ENCODE measurements around the gene NR3C2. TPM values are rescaled to one million over a fixed set of nuclear protein-coding genes. Genes with fewer than 3 reads are reported as not detected.

NR3C2 gene
- polyA plus RNA-seq, 3 donors, result 0.09 to 0.27 (median 0.20) TPM

DNA sequence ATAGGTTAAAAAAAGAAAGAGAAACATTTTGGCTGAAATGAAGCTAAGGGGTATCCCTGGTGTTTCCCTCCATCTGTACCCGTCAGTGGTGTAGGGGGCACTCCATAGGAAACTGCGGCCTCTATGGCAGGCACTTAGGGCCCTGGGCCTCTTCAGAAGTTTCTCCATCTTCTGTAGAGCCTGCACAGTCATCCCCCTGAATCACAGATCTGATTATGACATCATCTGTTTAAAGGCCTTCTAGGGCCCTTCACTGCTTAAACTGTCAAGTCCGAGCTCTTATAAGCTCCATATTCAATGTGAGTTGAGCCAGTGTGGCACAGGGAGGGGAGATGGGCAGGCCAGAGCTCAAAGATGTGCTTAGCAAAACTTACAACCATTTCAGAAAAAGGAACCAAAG, 241.3 kb downstream of the NR3C2 start:
- no peak overlapping the region for H2AFZ ChIP-seq (ENCODE audit: insufficient read depth, low read depth, low read length, poor library complexity, severe bottlenecking)
- no peaks in the 10 kb centered on the region for H3K79me2 ChIP-seq (ENCODE audit: insufficient read depth, low read length)
- peaks cover 0 to 2% of the 10 kb centered on the region in 2 donors for H3K27me3 ChIP-seq (ENCODE audit: control insufficient read depth in 2 of 2, insufficient read depth in 2 of 2, low read length in 2 of 2)
- no peaks in the 10 kb centered on the region for H4K20me1 ChIP-seq (ENCODE audit: insufficient read depth, low read length)
- Mint-ChIP-seq H3K36me3 (no peaks in the 10 kb centered on the region), H3K27me3 (ENCODE audit: low read depth in 3 of 3) (peaks cover 0 to 11% (median 2%) of the 10 kb centered on the region in 3 donors), H3K27ac (no peak overlapping the region), H3K4me3 (no peak overlapping the region), H3K4me1 (no peaks in the 10 kb centered on the region), H3K9me3 (peaks cover 0 to 1% (median 0%) of the 10 kb centered on the region in 7 donors)
- intact Hi-C loops (cut with micrococcal nuclease), result no loop called here
- no peak overlapping the region for H3K27ac ChIP-seq (ENCODE audit: low read depth in 1 of 2, low read length in 2 of 2)
- TF ChIP-seq, protein P1, sequence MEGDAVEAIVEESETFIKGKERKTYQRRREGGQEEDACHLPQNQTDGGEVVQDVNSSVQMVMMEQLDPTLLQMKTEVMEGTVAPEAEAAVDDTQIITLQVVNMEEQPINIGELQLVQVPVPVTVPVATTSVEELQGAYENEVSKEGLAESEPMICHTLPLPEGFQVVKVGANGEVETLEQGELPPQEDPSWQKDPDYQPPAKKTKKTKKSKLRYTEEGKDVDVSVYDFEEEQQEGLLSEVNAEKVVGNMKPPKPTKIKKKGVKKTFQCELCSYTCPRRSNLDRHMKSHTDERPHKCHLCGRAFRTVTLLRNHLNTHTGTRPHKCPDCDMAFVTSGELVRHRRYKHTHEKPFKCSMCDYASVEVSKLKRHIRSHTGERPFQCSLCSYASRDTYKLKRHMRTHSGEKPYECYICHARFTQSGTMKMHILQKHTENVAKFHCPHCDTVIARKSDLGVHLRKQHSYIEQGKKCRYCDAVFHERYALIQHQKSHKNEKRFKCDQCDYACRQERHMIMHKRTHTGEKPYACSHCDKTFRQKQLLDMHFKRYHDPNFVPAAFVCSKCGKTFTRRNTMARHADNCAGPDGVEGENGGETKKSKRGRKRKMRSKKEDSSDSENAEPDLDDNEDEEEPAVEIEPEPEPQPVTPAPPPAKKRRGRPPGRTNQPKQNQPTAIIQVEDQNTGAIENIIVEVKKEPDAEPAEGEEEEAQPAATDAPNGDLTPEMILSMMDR (IDR thresholded peaks at IDR 0.05), result no peak
- no peaks in the 10 kb centered on the region for H3K36me3 ChIP-seq (replicated peaks in 1 of 2; ENCODE audit: control insufficient read depth in 1 of 2, insufficient read depth in 2 of 2, low read length in 2 of 2)
- no peak overlapping the region for H3K4me2 ChIP-seq (replicated peaks; ENCODE audit: extremely low read depth, low read length, poor library complexity, severe bottlenecking)
- H3K4me3 ChIP-seq (replicated peaks in 1 of 3; ENCODE audit: low read depth in 2 of 3, low read length in 3 of 3), result no peak overlapping the region
- DNase-seq, result no peak
- no peaks in the 10 kb centered on the region for H3K9me3 ChIP-seq (replicated peaks in 1 of 2; ENCODE audit: control insufficient read depth in 1 of 2, insufficient read depth in 1 of 2, low read length in 2 of 2)
- 92% methylated on average over 3 of the region's 3 CpGs for WGBS (ENCODE audit: insufficient coverage)
- no peak overlapping the region for H3K9ac ChIP-seq (ENCODE audit: insufficient read depth, low read length, poor library complexity, severe bottlenecking)
- no peaks in the 10 kb centered on the region for H3K4me1 ChIP-seq (ENCODE audit: control insufficient read depth in 1 of 2, insufficient read depth in 2 of 2, low read length in 2 of 2)

DNA sequence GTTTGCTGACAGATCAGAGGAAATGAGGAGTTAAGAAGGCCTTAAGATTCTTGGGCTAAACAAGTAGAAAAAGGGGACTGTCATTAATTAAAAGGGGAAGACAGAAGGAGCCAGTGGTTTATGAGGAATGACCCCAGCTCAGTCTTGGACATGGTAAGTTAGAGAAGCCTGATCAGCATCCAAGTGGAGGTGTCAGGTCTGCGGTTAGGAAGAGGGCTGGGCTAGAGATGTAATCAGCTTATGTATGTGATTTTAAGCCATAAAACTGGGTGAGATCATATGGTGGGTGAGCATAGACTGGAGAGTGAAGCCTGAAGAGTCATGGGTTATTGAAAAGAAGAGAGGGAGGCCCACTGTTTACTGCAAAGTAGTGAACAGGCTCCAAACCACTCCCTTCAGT, 246.1 kb downstream of the NR3C2 start:
- no peak overlapping the region for H3K27ac ChIP-seq (ENCODE audit: low read depth in 1 of 2, low read length in 2 of 2)
- H3K4me3 ChIP-seq (replicated peaks in 1 of 3; ENCODE audit: low read depth in 2 of 3, low read length in 3 of 3), result no peak overlapping the region
- no peak overlapping the region for H3K4me3 Mint-ChIP-seq
- WGBS (ENCODE audit: insufficient coverage), result 17% methylated on average over 1 of the region's 1 CpG
- H3K4me2 ChIP-seq (replicated peaks; ENCODE audit: extremely low read depth, low read length, poor library complexity, severe bottlenecking), result no peak overlapping the region
- H3K27me3 ChIP-seq (ENCODE audit: control insufficient read depth in 2 of 2, insufficient read depth in 2 of 2, low read length in 2 of 2), result no peaks in the 10 kb centered on the region
- H3K27ac Mint-ChIP-seq, result no peak overlapping the region
- H3K79me2 ChIP-seq (ENCODE audit: insufficient read depth, low read length), result no peaks in the 10 kb centered on the region
- no peaks in the 10 kb centered on the region for H3K4me1 Mint-ChIP-seq
- TF ChIP-seq, protein P1 (IDR thresholded peaks at IDR 0.05), result no peak
- H3K36me3 Mint-ChIP-seq, result no peaks in the 10 kb centered on the region
- H2AFZ ChIP-seq (ENCODE audit: insufficient read depth, low read depth, low read length, poor library complexity, severe bottlenecking), result no peak overlapping the region
- no peak overlapping the region for H3K9ac ChIP-seq (ENCODE audit: insufficient read depth, low read length, poor library complexity, severe bottlenecking)
- peaks cover 0 to 11% (median 5%) of the 10 kb centered on the region in 7 donors for H3K9me3 Mint-ChIP-seq
- H3K9me3 ChIP-seq (replicated peaks in 1 of 2; ENCODE audit: control insufficient read depth in 1 of 2, insufficient read depth in 1 of 2, low read length in 2 of 2), result peaks cover 0 to 6% of the 10 kb centered on the region in 2 donors
- intact Hi-C loops (cut with micrococcal nuclease), result no loop called here
- no peaks in the 10 kb centered on the region for H4K20me1 ChIP-seq (ENCODE audit: insufficient read depth, low read length)
- peak in 1 of 3 donors; percentile 5 for DNase-seq
- no peaks in the 10 kb centered on the region for H3K4me1 ChIP-seq (ENCODE audit: control insufficient read depth in 1 of 2, insufficient read depth in 2 of 2, low read length in 2 of 2)
- H3K27me3 Mint-ChIP-seq (ENCODE audit: low read depth in 3 of 3), result peaks cover 0 to 3% (median 2%) of the 10 kb centered on the region in 3 donors
- no peaks in the 10 kb centered on the region for H3K36me3 ChIP-seq (replicated peaks in 1 of 2; ENCODE audit: control insufficient read depth in 1 of 2, insufficient read depth in 2 of 2, low read length in 2 of 2)
